Stimulated activated CD4-positive, alpha-beta T cell treated with anti-CD3 and anti-CD28 coated beads, TNF-alpha, amount 100 ng/mL, for 48 hours (primary cell): ENCODE results near the gene SLC6A2.
"Not testable (repeated sequence)": the region's sequence is repeated elsewhere in the genome, so short reads cannot be mapped to it uniquely, and the experiment has no call there.

Experiments used
- DNase-seq, 3 donors: peaks; one replicate each; pipeline ENCODE4 v3.0.0-alpha.2; 2020; ENCODE audit warnings: low read depth in 3 of 3

The SLC6A2 gene

GRCh38 chr16:55655897-55656681 lies at the start of gene SLC6A2:
TSS of gene SLC6A2 (plus strand) at chr16:55655988. CDS start at chr16:55656695, 707 bp downstream.
- no peak for DNase-seq

GRCh38 chr16:55613613-55614335 lies 42.0 kb upstream of the SLC6A2 start:
- DNase-seq, result no peak

GRCh38 chr16:55615071-55615470 lies 40.7 kb upstream of the SLC6A2 start:
- DNase-seq, result no peak

GRCh38 chr16:55615670-55616069 lies 40.1 kb upstream of the SLC6A2 start:
- not testable (repeated sequence) for DNase-seq

GRCh38 chr16:55621771-55622170 lies 34.0 kb upstream of the SLC6A2 start:
- DNase-seq, result no peak

GRCh38 chr16:55622272-55622671 lies 33.5 kb upstream of the SLC6A2 start:
- no peak for DNase-seq

GRCh38 chr16:55622930-55623561 lies 32.7 kb upstream of the SLC6A2 start:
- DNase-seq, result no peak

GRCh38 chr16:55623640-55624039 lies 32.1 kb upstream of the SLC6A2 start:
- DNase-seq, result no peak

GRCh38 chr16:55624696-55625095 lies 31.1 kb upstream of the SLC6A2 start:
- no peak for DNase-seq

- DNase-seq, result no peak
Measured at GRCh38 chr16:55625843-55626242, 29.9 kb upstream of the SLC6A2 start.

GRCh38 chr16:55628306-55628968 lies 27.4 kb upstream of the SLC6A2 start:
- no peak for DNase-seq

GRCh38 chr16:55630774-55631173 lies 25.0 kb upstream of the SLC6A2 start:
- no peak for DNase-seq

- DNase-seq, result no peak
Measured at GRCh38 chr16:55632259-55632658, 23.5 kb upstream of the SLC6A2 start.

GRCh38 chr16:55634193-55634592 lies 21.6 kb upstream of the SLC6A2 start:
- DNase-seq, result no peak

- no peak for DNase-seq
Measured at GRCh38 chr16:55638256-55638655, 17.5 kb upstream of the SLC6A2 start.

GRCh38 chr16:55640701-55641327 lies 15.0 kb upstream of the SLC6A2 start:
- no peak for DNase-seq

GRCh38 chr16:55641430-55642056 lies 14.2 kb upstream of the SLC6A2 start:
- DNase-seq, result no peak

GRCh38 chr16:55642611-55643010 lies 13.2 kb upstream of the SLC6A2 start:
- DNase-seq, result no peak

GRCh38 chr16:55643161-55643970 lies 12.4 kb upstream of the SLC6A2 start:
- DNase-seq, result no peak

- no peak for DNase-seq
Measured at GRCh38 chr16:55645986-55646385, 9.8 kb upstream of the SLC6A2 start.
